Measurements from ENCODE around the gene TSC2. TPM values are rescaled to one million over a fixed set of nuclear protein-coding genes. Genes with fewer than 3 reads are reported as not detected.

Gene TSC2
- total RNA-seq, 2 experiments from 2014 or later, result 57.2 to 152 TPM

- no TSS peak for BruUV-seq (replicated peaks)
- no peaks in the 10 kb centered on the region for H3K79me2 ChIP-seq (ENCODE audit: insufficient read depth, low read depth, low read length)
- no peaks in the 10 kb centered on the region for H3K9me3 ChIP-seq (ENCODE audit: low read length)
- intact Hi-C loops (cut with micrococcal nuclease; ENCODE audit: unreplicated experiment), result no loop called here
- TF ChIP-seq EZH2phosphoT487 (IDR thresholded peaks at IDR 0.05; ENCODE audit: borderline replicate concordance, low read depth, low read length), result no peak
- no peak for TF ChIP-seq CTCF (conservative IDR thresholded peaks at IDR 0.05; ENCODE audit: low read length)
- CTCF ChIA-PET (ENCODE audit: unreplicated experiment), result no interaction called here
- H4K20me1 ChIP-seq (ENCODE audit: insufficient read depth, low read length), result no peaks in the 10 kb centered on the region
- POLR2A ChIA-PET, result no interaction called here
- DNase-seq (ENCODE audit: low spot score), result peak; percentile 25
- no peak overlapping the region for H3K27ac ChIP-seq (ENCODE audit: low read depth, low read length, poor library complexity, severe bottlenecking)
- peaks cover 50% of the 10 kb centered on the region; the same call in 1 of the 2 replicates for H3K36me3 ChIP-seq (ENCODE audit: insufficient read depth, low read length)
- H3K4me3 ChIP-seq (ENCODE audit: low read depth, low read length, poor library complexity, severe bottlenecking), result no peak overlapping the region
- H3K9me2 ChIP-seq (ENCODE audit: insufficient read depth, low read length), result no peaks in the 10 kb centered on the region
- H2AFZ ChIP-seq (ENCODE audit: low read length), result no peak overlapping the region
- H3K4me2 ChIP-seq (ENCODE audit: low read length), result no peak overlapping the region
- H3K4me1 ChIP-seq (ENCODE audit: insufficient read depth, low read length, poor library complexity, severe bottlenecking), result peaks cover 6% of the 10 kb centered on the region
Observed at GRCh38 chr16:2086812-2087747, 39.3 kb downstream of the TSC2 start.

GRCh38 chr16:2087748-2088631 is 40.2 kb downstream of the TSC2 start:
- TSS peak; percentile 76 for BruUV-seq (replicated peaks)
- Histone ChIP-seq H3K4me2 (ENCODE audit: low read length) (no peak overlapping the region), H3K79me2 (ENCODE audit: insufficient read depth, low read depth, low read length) (no peaks in the 10 kb centered on the region), H2AFZ (ENCODE audit: low read length) (no peak overlapping the region), H4K20me1 (ENCODE audit: insufficient read depth, low read length) (no peaks in the 10 kb centered on the region), H3K4me3 (ENCODE audit: low read depth, low read length, poor library complexity, severe bottlenecking) (no peak overlapping the region), H3K36me3 (ENCODE audit: insufficient read depth, low read length) (peaks cover 44% of the 10 kb centered on the region; the same call in 1 of the 2 replicates), H3K27ac (ENCODE audit: low read depth, low read length, poor library complexity, severe bottlenecking) (no peak overlapping the region), H3K4me1 (ENCODE audit: insufficient read depth, low read length, poor library complexity, severe bottlenecking) (peaks cover 6% of the 10 kb centered on the region), H3K9me3 (ENCODE audit: low read length) (no peaks in the 10 kb centered on the region), H3K9me2 (ENCODE audit: insufficient read depth, low read length) (no peaks in the 10 kb centered on the region)
- ChIA-PET CTCF (ENCODE audit: unreplicated experiment) (interaction anchor here (0.6 kb wide), 1 partner anchor 52 kb away, joined by 3 read pairs; no protein-coding TSS in a partner anchor), POLR2A (no interaction called here)
- no peak for TF ChIP-seq CTCF (conservative IDR thresholded peaks at IDR 0.05; ENCODE audit: low read length)
- TF ChIP-seq EZH2phosphoT487 (IDR thresholded peaks at IDR 0.05; ENCODE audit: borderline replicate concordance, low read depth, low read length), result no peak
- DNase-seq (ENCODE audit: low spot score), result no peak
- intact Hi-C loops (cut with micrococcal nuclease; ENCODE audit: unreplicated experiment), result no loop called here
